Measurements from ENCODE around the gene ADIG.

The ADIG gene

GRCh38 chr20:38569747-38570525 is 11.1 kb upstream of the ADIG start:
- TF ChIP-seq CTCF (conservative IDR thresholded peaks at IDR 0.05; ENCODE audit: low read depth, low read length): no peak
- no peak for DNase-seq (ENCODE audit: low read depth)
- H3K4me3 ChIP-seq (ENCODE audit: low read length): no peak overlapping the region

GRCh38 chr20:38573413-38573812 is 7.6 kb upstream of the ADIG start:
- DNase-seq (ENCODE audit: low read depth): no peak
- H3K4me3 ChIP-seq (ENCODE audit: low read length): no peak overlapping the region
- TF ChIP-seq CTCF (conservative IDR thresholded peaks at IDR 0.05; ENCODE audit: low read depth, low read length): no peak

- DNase-seq (ENCODE audit: low read depth): no peak
- TF ChIP-seq CTCF (conservative IDR thresholded peaks at IDR 0.05; ENCODE audit: low read depth, low read length): no peak
- no peak overlapping the region for H3K4me3 ChIP-seq (ENCODE audit: low read length)
Measured at GRCh38 chr20:38579219-38579910, 1.6 kb upstream of the ADIG start.

- TF ChIP-seq CTCF (conservative IDR thresholded peaks at IDR 0.05; ENCODE audit: low read depth, low read length): no peak
- no peak for DNase-seq (ENCODE audit: low read depth)
- H3K4me3 ChIP-seq (ENCODE audit: low read length): no peak overlapping the region
Measured at GRCh38 chr20:38579921-38580320, 1.1 kb upstream of the ADIG start.

- TF ChIP-seq CTCF (conservative IDR thresholded peaks at IDR 0.05; ENCODE audit: low read depth, low read length): no peak
- H3K4me3 ChIP-seq (ENCODE audit: low read length): no peak overlapping the region
- DNase-seq (ENCODE audit: low read depth): no peak
Measured at GRCh38 chr20:38581830-38582358, 897 bp downstream of the ADIG start.

- no peak for DNase-seq (ENCODE audit: low read depth)
- TF ChIP-seq CTCF (conservative IDR thresholded peaks at IDR 0.05; ENCODE audit: low read depth, low read length): no peak
- H3K4me3 ChIP-seq (ENCODE audit: low read length): no peak overlapping the region
Measured at GRCh38 chr20:38583306-38583705, 2.3 kb downstream of the ADIG start.
